Myocyte (in vitro differentiated cells): Measurements from ENCODE around the gene CIROP. TPM values are rescaled to one million over a fixed set of nuclear protein-coding genes. Genes with fewer than 3 reads are reported as not detected.
"Not testable (repeated sequence)": the region's sequence is repeated elsewhere in the genome, so short reads cannot be mapped to it uniquely, and the experiment has no call there.

Experiments used
- DNase-seq: peaks from one replicate; pipeline ENCODE4 v3.0.0-alpha.2; 2012; ENCODE audit warnings: low read depth
- total RNA-seq: library from RNA; depleted of rRNA; stranded (reverse); fragments of >200 nt; gene quantifications from 2 replicates; pipeline ENCODE4 v1.2.3, GENCODE V29; 2014

CIROP gene
- total RNA-seq, 1 donor from 2014 or later: not detected

GRCh38 chr14:23115039-23115731, 10.4 kb upstream of the CIROP start:
- peak; percentile 94 for DNase-seq

- no peak for DNase-seq
These were observed 9.9 kb upstream of the CIROP start for GRCh38 chr14:23114669-23115038.

- no peak for DNase-seq
These were observed 9.3 kb upstream of the CIROP start for GRCh38 chr14:23114120-23114458.

- DNase-seq: peak; percentile 60
These were observed 8.8 kb upstream of the CIROP start for GRCh38 chr14:23113431-23114119.

- no peak for DNase-seq
These were observed 7.8 kb upstream of the CIROP start for GRCh38 chr14:23112359-23113178.

GRCh38 chr14:23110579-23111365, 6.0 kb upstream of the CIROP start:
- DNase-seq: no peak

GRCh38 chr14:23109769-23110168, 5.0 kb upstream of the CIROP start:
- no peak for DNase-seq

- DNase-seq: not testable (repeated sequence)
These were observed 3.4 kb upstream of the CIROP start for GRCh38 chr14:23108169-23108568.

- DNase-seq: not testable (repeated sequence)
These were observed 2.8 kb upstream of the CIROP start for GRCh38 chr14:23107620-23108019.

GRCh38 chr14:23106747-23107045, 1.9 kb upstream of the CIROP start:
- no peak for DNase-seq

GRCh38 chr14:23105348-23105824, 597 bp upstream of the CIROP start:
- no peak for DNase-seq

GRCh38 chr14:23104070-23104590, 659 bp downstream of the CIROP start:
- DNase-seq: no peak

GRCh38 chr14:23103581-23103980, 1.2 kb downstream of the CIROP start:
- no peak for DNase-seq

- no peak for DNase-seq
These were observed 2.0 kb downstream of the CIROP start for GRCh38 chr14:23102801-23103200.

- peak; percentile 71 for DNase-seq
These were observed 2.7 kb downstream of the CIROP start for GRCh38 chr14:23101986-23102625.

GRCh38 chr14:23101213-23101970, 3.4 kb downstream of the CIROP start:
- no peak for DNase-seq

- no peak for DNase-seq
These were observed 5.5 kb downstream of the CIROP start for GRCh38 chr14:23099212-23099861.

- DNase-seq: peak; percentile 87
These were observed 7.0 kb downstream of the CIROP start for GRCh38 chr14:23097786-23098185.
